HG03196 (cell line): ENCODE results near the gene MPHOSPH6.
"Not testable (repeated sequence)": the region's sequence is repeated elsewhere in the genome, so short reads cannot be mapped to it uniquely, and the experiment has no call there.

Source experiments
- ATAC-seq: cut with Tn5 transposase; IDR thresholded peaks from one replicate; pipeline ENCODE4 v1.9.1; 2021; ENCODE audit not compliant: unreplicated experiment

MPHOSPH6 gene

DNA sequence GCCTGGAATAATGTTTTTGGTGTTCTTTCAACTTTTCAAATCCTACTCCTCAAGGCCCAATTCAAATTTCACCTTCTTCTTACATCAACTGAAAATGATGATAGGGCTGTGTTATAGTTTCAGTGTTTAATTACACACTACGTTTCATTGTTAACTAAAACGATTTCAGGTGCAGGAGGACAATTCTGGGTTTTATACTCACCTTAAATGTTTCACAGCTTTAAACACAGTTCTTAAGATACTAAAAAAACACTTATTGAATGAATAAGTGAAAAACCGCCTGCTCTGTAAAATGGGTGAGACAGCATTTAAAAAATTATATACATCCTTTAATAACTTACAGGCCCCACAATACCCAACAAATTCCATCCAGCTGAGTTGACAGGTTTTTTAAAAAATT, 6.2 kb upstream of the MPHOSPH6 start:
- no peak for ATAC-seq

DNA sequence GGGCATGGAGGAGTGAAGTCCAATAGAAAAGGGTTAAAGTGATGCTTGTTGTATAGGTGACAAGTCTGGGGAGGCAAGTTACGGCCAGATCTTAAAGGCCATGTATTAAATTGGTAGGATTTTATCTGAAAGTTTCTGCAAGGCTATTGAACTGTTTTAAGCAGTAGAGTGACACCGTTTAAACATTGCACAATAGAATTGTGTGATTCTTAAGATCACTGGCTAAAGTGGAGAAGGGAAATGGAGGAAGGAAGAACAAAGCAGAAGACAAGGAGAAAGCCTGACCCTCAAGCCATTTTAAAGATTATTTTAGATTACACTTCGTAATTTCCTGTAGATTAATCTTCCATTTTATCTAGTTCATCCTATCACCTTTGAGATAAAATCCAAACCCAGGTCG, 5.6 kb upstream of the MPHOSPH6 start:
- no peak for ATAC-seq

DNA sequence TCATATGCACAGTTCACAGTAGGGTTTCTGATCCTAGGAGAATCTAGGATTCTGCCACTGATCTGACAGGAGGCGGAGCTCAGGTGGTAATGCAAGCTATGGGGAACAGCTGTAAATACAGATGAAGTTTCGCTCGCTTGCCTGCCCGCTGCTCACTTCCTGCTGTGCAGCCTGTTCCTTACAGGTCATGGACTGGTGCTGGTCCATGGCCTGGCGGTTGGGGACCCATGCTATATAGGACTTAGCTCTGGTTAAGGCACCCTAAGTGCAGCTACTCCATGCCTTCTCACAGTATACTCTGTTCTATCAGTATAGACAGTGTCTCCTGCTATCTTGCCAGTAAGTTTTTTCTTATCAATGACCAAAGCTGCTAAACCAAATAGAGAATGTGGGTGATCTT, 2.4 kb downstream of the MPHOSPH6 start:
- no peak for ATAC-seq

DNA sequence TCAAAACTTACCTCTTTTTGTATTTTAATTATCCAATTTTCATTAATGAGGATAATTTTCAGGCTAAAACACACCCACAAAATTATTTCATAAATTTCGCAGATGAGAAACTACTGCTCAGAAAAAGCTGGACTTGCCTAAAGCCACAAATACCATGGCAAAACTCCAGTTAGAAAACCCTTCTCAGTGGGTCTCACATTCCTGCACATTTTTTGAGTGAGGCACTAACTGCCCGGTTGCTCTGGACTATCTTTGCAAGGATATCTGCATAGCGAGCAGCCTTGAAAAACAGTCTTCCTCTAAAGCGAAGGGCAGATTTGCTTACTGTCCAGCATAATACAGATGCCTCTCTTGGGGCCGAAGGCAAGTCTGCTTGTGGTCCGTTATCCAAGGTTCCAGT, 9.8 kb downstream of the MPHOSPH6 start:
- no peak for ATAC-seq

DNA sequence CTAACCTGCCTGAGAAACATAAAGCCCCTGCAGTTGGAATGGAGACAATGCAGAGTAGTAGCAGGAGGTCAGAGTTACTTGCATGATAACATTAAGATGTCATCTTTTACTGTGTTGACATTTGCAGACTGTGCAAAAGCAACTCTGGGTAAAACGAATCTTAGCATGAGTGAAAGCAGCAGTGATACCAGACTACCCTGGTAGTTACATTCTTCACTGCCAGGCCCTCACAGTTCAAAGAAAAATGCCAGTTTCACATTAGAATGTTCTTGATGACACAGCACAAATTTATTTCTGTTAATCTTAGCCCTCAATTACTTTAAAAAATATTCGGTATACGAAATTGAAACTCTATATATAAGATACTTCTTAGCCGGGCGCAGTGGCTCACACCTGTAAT, 12.2 kb downstream of the MPHOSPH6 start:
- no peak for ATAC-seq

DNA sequence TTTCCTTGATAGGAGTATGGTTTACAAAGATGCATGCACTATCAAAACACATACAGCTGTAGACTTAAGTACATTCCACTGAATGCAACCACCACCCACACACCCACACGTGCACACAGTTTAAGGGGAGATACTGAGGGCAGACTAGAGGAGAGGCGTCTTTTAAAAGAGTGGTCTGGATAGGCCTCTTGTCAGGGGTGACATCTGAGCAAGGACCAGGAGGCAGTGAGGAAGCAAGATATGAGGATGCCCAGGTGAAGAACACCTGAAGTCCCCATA, 12.6 kb downstream of the MPHOSPH6 start:
- no peak for ATAC-seq

DNA sequence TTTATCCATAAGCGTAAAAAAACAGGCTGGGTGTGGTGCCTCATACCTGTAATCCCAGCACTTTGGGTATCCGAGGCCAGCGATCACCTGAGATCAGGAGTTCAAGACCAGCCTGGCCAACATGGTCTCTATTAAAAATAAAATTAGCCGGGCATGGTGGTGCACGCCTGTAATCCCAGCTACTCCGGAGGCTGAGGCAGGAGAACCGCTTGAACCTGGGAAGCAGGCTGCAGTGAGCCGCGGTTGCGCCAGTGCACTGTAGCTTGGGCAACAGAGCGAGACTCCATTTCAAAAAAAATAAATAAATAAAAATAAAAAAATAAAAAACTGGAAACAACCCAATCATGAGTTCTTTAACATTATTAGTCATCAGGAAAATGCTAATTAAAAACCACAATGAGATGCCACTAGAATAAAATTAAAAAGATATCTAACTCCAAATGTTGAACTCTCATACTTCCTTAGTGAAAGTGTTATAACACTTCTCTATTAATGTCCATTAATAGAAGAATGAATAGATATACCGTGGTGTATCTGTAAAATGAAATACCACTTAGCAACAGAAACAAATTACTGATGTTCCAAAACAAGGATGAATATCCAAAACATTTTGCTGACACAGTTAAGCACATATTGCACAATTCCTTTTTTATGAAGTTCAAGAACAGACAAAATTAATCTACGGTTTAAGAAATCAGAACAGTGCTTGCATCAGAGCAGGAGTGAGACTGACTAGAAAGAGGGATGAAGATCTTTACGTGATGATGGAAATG, 13.1 kb downstream of the MPHOSPH6 start:
- ATAC-seq, result no peak

DNA sequence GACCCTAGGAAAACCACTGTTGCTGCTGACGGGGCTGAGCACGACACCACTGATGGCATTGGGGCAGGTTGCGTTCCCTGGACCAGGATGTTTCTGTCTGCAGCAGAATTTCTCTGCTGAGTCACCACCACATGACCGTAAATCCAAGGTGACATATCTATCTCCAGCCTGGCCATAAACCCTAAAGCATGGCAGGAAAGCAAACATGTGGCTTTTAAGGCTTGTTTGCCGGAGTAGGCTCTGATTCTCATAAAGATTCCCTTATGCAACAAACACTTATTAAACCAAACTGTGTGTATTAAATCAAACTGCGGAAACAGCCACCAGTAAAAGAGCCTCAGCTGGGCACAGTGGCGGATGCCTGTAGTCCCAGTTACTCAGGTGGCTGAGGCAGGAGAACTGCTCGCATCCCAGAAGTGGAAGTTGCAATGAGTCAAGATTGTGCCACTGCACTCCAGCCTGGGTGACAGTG, 17.3 kb downstream of the MPHOSPH6 start:
- ATAC-seq, result no peak

DNA sequence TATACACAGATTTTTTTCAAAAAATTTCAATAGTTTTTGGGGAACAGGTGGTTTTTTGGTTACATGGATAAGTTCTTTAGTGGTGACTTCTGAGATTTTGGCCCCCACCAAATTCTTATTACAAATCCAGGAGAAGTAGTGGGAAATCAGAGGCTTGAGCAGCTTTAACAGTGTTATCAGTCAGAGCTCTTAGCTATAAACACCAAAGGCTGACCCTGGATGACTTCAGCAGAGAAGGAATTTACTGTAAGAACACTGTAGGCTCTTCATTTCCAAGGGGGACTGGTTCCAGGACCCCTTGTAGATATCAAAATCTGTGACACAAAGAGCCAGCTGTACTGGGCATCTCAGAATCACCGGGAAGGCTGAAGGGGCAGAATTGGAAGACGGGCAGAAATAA, 17.8 kb downstream of the MPHOSPH6 start:
- no peak for ATAC-seq

DNA sequence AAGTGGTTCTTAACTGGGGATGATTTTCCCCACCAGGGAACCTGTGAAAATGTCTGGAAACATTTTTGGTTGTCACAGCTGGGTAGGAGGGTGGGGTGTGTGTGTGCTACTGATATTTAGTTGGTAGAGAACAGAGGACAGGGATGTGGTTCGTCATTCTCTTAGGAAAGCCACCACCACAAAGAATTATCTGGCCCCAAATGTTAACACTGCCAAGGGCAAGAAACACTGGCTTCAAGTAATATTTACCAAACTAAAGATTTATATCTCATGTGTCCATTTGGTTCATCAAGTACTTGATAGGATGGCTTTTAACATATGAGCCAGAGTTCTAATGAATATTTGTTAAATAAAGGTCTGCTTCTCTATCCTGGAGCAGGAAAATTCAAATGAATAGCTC, 19.5 kb downstream of the MPHOSPH6 start:
- ATAC-seq, result no peak

DNA sequence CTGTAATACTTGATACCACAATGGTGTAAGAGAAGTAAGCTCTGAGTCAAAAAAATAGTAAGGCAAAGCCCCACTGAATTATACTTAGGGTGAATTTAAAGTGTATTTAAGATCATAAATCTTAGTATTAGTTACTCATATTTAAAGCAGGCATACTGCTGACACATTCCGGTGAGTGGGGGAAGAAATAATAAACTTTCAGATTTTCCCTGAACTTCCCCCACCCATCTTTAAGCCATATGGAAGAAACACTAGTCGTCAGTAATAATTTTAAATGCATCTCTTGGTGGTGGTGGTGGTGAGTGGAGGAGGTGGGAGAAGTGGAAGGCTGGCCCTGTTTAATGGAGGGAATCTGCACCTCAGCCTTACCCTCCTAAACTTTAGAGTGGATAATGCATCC, 20.5 kb downstream of the MPHOSPH6 start:
- no peak for ATAC-seq

DNA sequence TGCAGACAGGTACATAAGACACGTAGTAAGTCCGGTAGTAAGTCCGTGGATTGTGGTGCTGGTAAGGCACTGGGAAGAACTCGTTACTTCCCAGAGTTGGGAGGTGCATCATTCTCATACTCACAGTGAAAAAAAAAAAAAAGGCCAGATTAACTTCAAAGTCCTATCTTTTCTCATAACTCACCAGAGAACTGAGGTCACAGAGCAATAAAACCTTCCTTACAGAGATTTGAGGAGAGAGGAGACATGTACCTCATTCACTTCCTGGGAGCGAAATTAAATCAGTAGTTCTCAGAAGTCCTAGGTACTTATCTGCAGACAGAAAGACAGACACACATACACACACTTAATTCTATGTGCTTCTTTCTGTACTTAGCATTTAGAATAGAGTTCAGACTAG, 22.5 kb downstream of the MPHOSPH6 start:
- no peak for ATAC-seq

DNA sequence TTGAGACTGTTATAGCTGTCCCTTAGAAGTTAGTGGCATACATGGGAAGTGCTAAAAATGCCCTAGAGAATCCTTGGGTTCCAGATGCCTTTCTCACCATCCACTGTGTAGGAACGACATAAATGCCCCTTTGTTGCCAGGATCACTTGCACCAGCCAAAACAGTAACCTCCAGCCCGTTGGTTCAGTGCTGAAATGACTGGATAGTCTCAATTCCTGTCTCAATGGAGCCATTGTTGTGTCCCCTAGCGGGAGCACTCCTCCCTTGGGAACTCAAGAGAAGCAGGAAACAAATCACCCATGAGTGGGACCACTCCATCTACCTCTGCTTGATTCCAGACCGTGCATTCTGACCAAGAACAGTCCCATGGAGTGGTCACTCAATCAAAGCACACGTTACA, 23.1 kb downstream of the MPHOSPH6 start:
- no peak for ATAC-seq

DNA sequence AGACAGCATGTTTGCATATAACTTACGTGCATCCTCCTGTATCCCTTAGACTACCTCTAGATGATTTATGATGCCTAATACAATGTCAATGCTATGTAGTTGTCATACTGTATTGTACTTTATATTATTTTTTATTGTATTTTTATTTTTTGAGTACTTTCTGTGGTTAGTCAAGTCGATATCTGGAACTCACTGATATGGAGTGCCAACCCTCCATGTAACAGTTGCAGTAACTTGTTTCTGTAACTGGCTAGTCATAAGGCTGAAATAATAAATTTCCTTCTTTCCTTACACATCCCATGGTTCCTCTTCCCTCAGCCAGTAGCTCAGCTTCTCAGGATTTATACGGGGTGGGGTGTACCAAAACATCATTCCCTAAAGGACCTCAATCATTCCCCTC, 23.5 kb downstream of the MPHOSPH6 start:
- no peak for ATAC-seq

DNA sequence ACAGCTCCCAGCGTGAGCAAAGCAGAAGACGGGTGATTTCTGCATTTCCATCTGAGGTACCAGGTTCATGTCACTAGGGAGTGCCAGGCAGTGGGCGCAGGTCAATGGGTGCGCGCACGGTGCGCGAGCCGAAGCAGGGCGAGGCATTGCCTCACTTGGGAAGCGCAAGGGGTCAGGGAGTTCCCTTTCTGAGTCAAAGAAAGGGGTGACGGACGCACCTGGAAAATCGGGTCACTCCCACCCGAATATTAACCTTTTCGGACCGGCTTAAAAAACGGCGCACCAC, 30.8 kb downstream of the MPHOSPH6 start:
- not testable (repeated sequence) for ATAC-seq

DNA sequence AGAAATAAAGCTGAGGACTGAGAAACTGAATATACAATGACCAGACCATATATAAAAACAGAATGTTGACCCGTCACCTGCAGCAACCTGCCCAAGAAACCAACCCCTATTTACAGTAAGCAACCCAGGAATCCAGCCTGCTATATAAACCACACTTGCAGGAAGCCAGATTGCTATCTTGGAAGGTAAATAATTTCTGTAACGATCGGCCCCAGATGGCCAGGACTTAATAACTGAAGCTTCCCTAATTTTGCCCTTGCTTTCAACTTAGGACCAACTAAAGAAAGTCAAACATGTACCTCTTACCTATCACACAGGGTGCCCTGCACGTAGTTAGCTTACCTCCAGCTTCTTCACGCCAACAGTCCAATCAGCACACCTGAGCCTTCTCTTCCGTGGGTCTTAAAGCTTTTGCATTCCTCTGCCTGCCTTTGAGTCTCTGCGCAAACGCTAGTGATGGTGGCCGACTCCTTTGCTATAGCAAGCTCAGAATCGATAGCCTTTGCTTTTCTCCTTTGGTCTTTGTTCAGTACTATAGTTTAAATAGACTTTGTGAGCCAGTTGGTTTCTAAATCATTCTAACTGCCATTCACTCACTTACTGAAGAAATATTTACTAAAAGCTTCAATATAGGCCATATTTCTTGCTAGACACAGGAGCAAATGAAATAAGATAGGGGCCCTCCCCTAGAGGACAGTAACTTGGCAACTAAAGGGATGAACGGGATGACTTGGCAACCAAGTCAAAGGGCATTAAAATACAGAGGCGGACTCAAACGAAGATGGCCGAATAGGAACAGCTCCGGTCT, 31.3 kb downstream of the MPHOSPH6 start:
- ATAC-seq, result no peak

DNA sequence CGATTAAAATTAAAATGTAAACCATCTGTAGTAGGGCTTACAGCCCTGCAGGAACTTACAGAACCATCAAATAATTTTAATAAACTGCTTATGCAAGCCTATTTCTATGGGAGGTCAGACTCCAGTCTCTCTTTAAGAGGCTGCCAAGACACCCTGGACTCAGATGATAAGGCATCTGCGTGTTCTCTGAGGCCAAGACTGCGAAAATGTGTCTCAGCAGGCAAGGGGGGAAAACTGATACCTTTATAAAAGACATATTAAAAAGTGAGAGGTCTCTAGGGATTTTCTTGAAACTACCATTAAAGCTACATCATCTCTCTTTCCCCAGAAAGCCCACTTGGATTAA, 32.2 kb downstream of the MPHOSPH6 start:
- no peak for ATAC-seq

DNA sequence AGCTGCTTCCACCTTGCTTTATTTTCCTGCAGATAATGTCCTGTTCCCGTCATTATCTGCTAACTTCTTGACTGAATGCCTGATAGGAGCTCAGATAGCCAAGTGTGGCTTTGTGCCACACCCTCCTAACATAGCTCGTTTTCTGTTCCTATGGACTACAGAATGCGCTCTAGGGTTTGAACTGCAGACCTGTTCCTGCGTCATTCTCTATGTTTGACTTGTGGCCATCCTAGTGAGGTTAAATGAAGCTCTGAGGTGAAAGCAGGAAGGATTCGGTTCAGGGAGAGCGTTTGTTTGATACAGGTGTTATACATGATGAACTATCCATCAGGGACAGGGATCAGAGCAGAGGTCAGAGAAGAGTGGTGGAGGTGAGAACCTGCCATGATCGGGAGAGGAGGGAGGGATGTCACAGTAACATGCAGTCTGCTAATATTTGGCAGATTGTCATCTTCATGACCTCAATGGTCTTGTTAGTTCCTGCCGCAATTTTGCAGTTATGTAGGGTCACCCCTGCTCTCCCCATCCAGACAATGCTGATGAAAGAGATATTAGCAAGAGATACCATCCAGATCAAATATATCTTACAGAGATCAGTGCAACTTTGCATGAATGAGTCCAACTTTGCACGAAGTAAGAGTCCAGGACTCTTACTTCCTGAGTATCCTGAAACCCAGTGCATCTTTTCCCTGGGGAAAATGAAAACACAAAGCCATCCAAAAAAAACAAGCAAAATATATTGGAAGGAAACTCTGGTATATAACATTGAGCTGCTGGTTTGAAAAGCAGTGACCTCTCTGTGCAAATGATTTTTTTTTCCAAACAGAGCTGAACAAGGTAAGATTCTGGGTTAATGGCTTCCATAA, 32.8 kb downstream of the MPHOSPH6 start:
- ATAC-seq, result no peak

DNA sequence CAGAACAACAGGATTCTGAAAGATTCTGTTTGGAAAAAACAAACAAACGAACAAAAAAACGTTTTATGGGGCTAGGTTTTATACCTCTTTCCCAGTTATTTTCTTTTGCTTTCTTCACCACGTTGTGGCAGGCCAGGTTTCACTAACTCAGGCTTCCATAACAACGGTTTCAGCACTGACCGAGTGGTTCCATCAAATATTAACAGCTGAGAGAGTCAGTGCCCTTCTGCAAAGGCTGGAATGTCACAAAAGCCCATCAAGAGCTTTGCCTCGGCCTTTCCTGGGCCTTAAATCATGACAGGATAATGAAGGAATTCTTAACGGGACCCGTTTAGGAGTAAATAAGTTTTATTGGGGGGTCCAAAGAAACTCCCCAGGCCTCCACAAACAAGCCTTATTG, 34.2 kb downstream of the MPHOSPH6 start:
- ATAC-seq, result no peak

DNA sequence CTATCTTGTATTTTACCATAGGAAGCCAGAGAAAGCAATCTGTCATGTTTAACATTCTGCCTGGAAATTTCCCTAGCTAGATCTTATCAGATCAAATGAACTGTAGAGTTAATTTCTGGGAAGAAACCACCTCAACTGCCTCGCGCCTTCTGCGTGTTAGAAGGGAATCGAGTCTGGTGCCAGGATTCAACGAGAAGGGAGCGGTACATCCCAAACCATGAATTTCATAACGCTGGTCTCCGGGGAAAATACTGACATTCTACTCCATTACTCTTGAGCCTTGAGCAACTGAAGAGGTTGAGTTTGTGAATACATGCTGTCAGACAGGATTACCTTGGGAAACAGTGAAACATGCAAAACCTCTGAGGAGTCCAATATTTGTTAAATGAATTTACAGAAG, 35.2 kb downstream of the MPHOSPH6 start:
- ATAC-seq, result no peak

DNA sequence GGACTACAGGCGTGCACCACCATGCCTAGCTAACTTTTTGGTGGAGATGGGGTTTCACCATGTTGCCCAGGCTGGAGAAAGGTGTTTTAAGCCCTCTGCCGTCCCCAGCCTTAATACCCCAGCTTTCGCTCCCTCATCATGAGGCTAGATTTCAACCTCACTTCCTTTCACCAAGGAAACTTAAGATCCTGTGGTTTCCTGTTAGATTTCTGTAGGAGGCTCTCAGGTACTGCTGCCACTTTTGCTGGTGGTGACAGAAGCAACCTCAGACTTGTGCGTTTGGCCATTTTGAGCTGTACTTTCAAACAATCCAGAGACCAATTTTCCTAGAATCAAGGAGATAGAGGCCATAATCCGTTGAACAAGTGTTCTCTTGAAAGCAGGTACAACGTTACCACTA, 36.2 kb downstream of the MPHOSPH6 start:
- ATAC-seq, result no peak

DNA sequence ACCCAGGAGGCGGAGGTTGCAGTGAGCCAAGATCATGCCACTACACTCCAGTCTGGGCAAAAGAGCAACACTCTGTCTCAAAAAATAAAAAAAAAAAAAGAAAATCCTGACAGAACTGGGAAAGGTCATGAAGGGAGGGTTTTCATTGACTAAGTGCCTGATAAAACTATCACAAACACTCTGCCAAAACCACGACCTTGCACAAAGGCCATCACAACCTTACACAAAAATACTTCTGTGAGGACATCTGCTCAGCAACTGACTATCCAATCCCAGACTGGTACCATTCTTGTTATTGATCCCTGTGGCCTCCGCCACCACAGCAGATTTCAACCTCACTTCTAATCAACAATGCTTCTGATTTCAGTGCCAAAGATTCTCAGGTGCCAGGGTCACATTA, 40.1 kb downstream of the MPHOSPH6 start:
- ATAC-seq, result no peak
